ENCODE data around the gene API5.

API5 gene

DNA sequence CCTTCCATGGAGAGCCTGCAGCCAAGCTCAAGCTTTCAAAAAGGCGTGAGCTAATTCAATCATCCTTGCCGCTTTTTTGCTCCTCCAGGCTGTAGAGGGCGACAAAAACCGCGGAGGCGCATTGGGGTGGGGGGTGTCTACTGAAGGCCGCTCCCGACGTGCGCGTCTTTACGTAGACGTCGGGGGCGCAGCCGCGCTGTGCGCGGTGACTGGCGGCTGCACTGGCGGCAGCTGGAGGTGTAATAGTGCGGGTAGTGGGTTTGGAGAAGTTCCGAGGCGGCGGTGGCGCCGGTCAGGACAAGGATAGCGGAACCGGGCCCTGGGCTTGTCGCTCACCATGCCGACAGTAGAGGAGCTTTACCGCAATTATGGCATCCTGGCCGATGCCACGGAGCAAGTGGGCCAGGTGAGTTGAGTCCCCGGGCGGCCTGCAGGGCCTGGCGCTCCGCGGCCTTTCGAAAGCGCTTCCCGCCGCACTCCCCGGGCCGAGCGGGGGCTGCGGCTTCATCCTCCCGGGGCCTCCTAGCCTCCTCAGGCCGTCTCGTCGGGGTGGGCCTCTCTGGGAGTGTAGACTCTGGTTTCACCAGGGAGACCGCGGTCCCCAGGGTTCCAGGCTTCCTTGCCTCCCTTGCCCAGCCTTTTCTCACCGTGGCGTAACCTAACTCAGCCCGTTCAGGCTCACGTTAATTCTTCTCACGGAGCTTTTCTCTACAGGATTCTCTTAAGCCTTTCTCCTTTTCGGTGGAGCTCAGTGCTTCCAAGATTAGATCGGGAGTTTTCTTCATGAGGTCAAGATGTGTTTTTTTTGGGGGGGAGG is at the start of gene API5:
Gene API5 (plus strand): TSS at position 206 of the 817 bp plus-strand sequence. CDS start 132 bp downstream, at position 338.
- in situ Hi-C loops (cut with HindIII; ENCODE audit: low pct_unique_long_range_greater_than_20kb, low sequenced_read_pairs): no loop called here
- DNase-seq (ENCODE audit: low read depth in 1 of 2, low spot score in 1 of 2): peak; percentile 84 to 97
- TF ChIP-seq JUND (IDR thresholded peaks at IDR 0.05; ENCODE audit: low read depth): no peak

- in situ Hi-C loops (cut with HindIII; ENCODE audit: low pct_unique_long_range_greater_than_20kb, low sequenced_read_pairs): no loop called here
- no peak for TF ChIP-seq JUND (IDR thresholded peaks at IDR 0.05; ENCODE audit: low read depth)
- no peak for DNase-seq (ENCODE audit: low read depth in 1 of 2, low spot score in 1 of 2)
These were observed 43.8 kb upstream of the API5 start for GRCh38 chr11:43267856-43268580.

- TF ChIP-seq JUND (IDR thresholded peaks at IDR 0.05; ENCODE audit: low read depth): no peak
- in situ Hi-C loops (cut with HindIII; ENCODE audit: low pct_unique_long_range_greater_than_20kb, low sequenced_read_pairs): no loop called here
- DNase-seq (ENCODE audit: low read depth in 1 of 2, low spot score in 1 of 2): no peak
These were observed 43.0 kb upstream of the API5 start for GRCh38 chr11:43268786-43269185.

- no peak for TF ChIP-seq JUND (IDR thresholded peaks at IDR 0.05; ENCODE audit: low read depth)
- no peak for DNase-seq (ENCODE audit: low read depth in 1 of 2, low spot score in 1 of 2)
- in situ Hi-C loops (cut with HindIII; ENCODE audit: low pct_unique_long_range_greater_than_20kb, low sequenced_read_pairs): no loop called here
These were observed 42.4 kb upstream of the API5 start for GRCh38 chr11:43269254-43269918.

GRCh38 chr11:43270468-43270867 is 41.3 kb upstream of the API5 start:
- no peak for TF ChIP-seq JUND (IDR thresholded peaks at IDR 0.05; ENCODE audit: low read depth)
- in situ Hi-C loops (cut with HindIII; ENCODE audit: low pct_unique_long_range_greater_than_20kb, low sequenced_read_pairs): no loop called here
- no peak for DNase-seq (ENCODE audit: low read depth in 1 of 2, low spot score in 1 of 2)

DNA sequence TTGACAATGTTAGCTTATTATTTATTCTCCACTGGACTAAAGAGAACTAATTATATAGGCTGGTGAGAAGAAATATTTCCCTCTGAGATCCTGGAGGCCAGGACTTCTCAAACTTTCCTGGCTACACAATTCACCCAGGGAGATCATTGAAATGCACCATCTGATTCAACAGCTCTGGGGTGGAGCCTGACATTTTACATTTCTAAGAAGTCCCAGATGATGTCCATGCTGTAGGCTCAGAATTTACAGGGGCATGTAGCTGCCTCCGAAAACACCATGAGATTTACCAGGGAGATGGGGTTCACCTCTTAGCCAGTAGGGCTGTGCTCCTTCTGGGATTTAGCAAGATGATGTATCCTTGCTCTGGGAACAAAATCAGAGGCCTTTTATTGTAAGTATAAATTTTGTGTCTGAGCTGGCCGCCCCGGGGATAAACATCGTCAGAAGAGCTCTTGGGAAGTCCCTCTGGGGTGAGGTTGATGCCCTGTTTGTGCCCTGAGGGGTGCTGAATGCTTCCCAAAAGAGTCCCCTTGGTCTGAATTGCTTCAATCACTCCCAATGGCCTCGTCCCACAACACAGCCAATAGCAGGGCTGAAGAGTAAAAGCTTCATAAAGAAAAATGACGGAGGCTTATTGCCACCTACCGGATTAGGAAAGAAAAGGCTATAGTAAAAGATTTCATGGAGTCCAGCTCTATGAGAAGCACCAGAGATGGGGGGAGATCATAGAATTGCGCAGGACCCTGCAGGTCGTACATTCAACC is 33.4 kb upstream of the API5 start:
- TF ChIP-seq JUND (IDR thresholded peaks at IDR 0.05; ENCODE audit: low read depth): no peak
- in situ Hi-C loops (cut with HindIII; ENCODE audit: low pct_unique_long_range_greater_than_20kb, low sequenced_read_pairs): no loop called here
- peak; percentile 79 to 86 for DNase-seq (ENCODE audit: low read depth in 1 of 2, low spot score in 1 of 2)

DNA sequence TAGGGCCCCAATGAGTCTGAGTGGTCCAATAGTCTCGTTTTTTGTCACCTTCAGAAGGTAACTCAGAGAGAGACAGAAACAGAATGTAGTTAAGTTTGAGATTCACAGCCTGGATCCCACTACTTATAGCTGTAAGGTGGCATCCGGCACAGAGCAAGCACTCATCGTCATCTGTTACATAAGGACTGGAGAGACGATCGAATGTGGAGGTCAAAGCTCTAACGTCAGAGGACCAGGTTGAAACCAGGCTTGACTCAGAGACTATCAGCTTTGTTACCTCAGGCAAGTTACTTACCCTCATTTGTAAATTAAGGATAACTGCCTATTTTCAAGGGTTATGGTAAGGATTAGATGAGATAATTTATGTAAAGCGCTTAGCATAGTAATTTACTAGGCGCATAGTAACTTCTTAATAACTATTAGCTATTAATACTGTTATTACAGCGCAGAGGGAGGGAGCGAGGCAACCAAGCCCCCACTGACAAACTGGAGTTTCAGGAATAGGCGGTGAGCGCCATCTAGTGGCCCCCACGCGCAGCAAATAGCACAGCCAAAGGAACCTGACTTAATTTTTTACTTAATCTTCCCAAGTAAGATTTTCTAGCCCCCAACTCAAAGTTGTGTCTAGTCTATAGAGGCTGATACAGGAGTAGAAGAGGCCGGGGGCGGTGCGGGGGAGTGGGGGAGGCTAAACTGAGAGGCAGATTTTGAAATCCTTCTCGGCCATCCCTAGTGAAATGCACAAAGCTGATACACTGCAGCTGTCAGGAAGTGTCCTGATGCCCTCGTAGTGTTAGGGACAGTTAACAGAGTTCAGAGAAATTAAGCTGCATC is 29.0 kb upstream of the API5 start:
- in situ Hi-C loops (cut with HindIII; ENCODE audit: low pct_unique_long_range_greater_than_20kb, low sequenced_read_pairs): no loop called here
- TF ChIP-seq JUND (IDR thresholded peaks at IDR 0.05; ENCODE audit: low read depth): no peak
- peak; percentile 30 to 56 for DNase-seq (ENCODE audit: low read depth in 1 of 2, low spot score in 1 of 2)

DNA sequence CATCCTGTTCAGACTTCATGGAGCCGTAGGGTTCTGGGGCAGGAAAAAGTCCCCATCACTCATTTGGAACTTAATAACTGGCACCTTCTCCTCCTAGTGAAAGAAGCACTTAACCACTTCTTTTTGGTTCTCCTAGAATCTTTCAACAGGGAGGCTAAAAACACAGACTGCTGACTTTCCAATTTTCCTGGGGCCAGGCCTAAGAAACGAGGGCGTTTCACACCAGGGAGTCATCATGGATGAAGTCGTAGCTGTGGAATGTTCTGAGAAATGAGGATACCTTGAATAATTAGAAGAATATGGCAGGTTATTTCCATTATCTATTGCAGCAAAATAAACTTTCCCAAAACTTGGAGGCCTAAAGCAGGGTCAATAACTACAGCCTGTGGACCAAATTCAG is 26.0 kb upstream of the API5 start:
- TF ChIP-seq JUND (IDR thresholded peaks at IDR 0.05; ENCODE audit: low read depth): no peak
- no peak for DNase-seq (ENCODE audit: low read depth in 1 of 2, low spot score in 1 of 2)
- in situ Hi-C loops (cut with HindIII; ENCODE audit: low pct_unique_long_range_greater_than_20kb, low sequenced_read_pairs): no loop called here

GRCh38 chr11:43289368-43289767 is 22.4 kb upstream of the API5 start:
- in situ Hi-C loops (cut with HindIII; ENCODE audit: low pct_unique_long_range_greater_than_20kb, low sequenced_read_pairs): no loop called here
- DNase-seq (ENCODE audit: low read depth in 1 of 2, low spot score in 1 of 2): no peak

GRCh38 chr11:43298397-43298796 is 13.4 kb upstream of the API5 start:
- no peak for TF ChIP-seq JUND (IDR thresholded peaks at IDR 0.05; ENCODE audit: low read depth)
- DNase-seq (ENCODE audit: low read depth in 1 of 2, low spot score in 1 of 2): no peak
- in situ Hi-C loops (cut with HindIII; ENCODE audit: low pct_unique_long_range_greater_than_20kb, low sequenced_read_pairs): no loop called here

More at GRCh38 chr11:43289368-43289767, 22.4 kb upstream of the API5 start:
- no peak for TF ChIP-seq JUND (IDR thresholded peaks at IDR 0.05; ENCODE audit: low read depth)

GRCh38 chr11:43315966-43316365 is 4.2 kb downstream of the API5 start:
- TF ChIP-seq JUND (IDR thresholded peaks at IDR 0.05; ENCODE audit: low read depth): no peak
- in situ Hi-C loops (cut with HindIII; ENCODE audit: low pct_unique_long_range_greater_than_20kb, low sequenced_read_pairs): no loop called here
- DNase-seq (ENCODE audit: low read depth in 1 of 2, low spot score in 1 of 2): no peak

All from T47D (cell line).